PC-3 (cell line): ENCODE data around the gene KCTD16.

Experiments
- EZH2phosphoT487 ChIP-seq: fragments of 300-600 bp; sonication (generic); IDR thresholded peaks from 2 replicates; pipeline ENCODE4 v1.6.1; 2018; ENCODE audit warnings: mild to moderate bottlenecking, antibody characterized with exemption, low read length, borderline replicate concordance
- TF ChIP-seq, protein P1 (sequence below): fragments of 300-600 bp; sonication (generic); conservative IDR thresholded peaks from 2 replicates; pipeline ENCODE4 v1.5.1; 2017; ENCODE audit warnings: antibody characterized with exemption, low read depth, mild to moderate bottlenecking, low read length

DNA sequence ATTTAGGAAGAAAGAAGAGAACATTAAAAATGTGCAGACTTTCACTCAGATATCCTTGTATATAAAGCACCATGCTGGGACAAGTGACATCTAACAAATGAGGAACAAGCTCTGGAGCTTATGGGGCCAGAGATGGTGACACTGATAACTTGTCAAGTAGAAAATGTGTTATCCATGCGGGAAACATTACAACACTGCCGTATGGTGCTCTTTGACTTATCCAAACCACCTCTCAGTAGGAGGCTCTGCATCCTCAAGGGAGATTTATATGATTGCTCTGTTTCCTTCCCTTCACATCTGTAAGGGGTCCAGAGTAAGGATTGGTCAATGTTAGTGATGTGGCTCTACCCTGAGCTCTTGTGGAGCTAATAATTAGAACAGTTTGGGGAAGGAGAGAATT, 23.5 kb downstream of the KCTD16 start:
- TF ChIP-seq, protein P1, sequence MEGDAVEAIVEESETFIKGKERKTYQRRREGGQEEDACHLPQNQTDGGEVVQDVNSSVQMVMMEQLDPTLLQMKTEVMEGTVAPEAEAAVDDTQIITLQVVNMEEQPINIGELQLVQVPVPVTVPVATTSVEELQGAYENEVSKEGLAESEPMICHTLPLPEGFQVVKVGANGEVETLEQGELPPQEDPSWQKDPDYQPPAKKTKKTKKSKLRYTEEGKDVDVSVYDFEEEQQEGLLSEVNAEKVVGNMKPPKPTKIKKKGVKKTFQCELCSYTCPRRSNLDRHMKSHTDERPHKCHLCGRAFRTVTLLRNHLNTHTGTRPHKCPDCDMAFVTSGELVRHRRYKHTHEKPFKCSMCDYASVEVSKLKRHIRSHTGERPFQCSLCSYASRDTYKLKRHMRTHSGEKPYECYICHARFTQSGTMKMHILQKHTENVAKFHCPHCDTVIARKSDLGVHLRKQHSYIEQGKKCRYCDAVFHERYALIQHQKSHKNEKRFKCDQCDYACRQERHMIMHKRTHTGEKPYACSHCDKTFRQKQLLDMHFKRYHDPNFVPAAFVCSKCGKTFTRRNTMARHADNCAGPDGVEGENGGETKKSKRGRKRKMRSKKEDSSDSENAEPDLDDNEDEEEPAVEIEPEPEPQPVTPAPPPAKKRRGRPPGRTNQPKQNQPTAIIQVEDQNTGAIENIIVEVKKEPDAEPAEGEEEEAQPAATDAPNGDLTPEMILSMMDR: no peak
- TF ChIP-seq EZH2phosphoT487: no peak
